Right atrium auricular region (tissue), 2 donors: ENCODE data around the gene ARSJ. TPM values are rescaled to one million over a fixed set of nuclear protein-coding genes. Genes with fewer than 3 reads are reported as not detected.
"Not testable (repeated sequence)": the region's sequence is repeated elsewhere in the genome, so short reads cannot be mapped to it uniquely, and the experiment has no call there.

ENCODE experiments used
- DNase-seq: peaks from one replicate; pipeline ENCODE4 v3.0.0-alpha.2; 2019; ENCODE audit warnings: low spot score
- H3K27ac ChIP-seq, 2 donors: fragments of 200-600 bp; sonication (generic); 1 replicate in 1 of 2; 2 replicates in 1 of 2; pipeline ENCODE4 v1.5.1; 2016 to 2019
- H3K27me3 ChIP-seq, 2 donors: fragments of 200-600 bp; sonication (generic); one replicate each; pipeline versions ENCODE4 v1.5.1 to v1.6.0; 2017 to 2019
- H3K36me3 ChIP-seq: fragments of 200-600 bp; sonication (generic); one replicate; pipeline ENCODE4 v1.5.1; 2016
- H3K4me1 ChIP-seq, 2 donors: fragments of 200-600 bp; sonication (generic); one replicate each; pipeline versions ENCODE4 v1.5.1 to v1.6.0; 2017 to 2019
- H3K4me3 ChIP-seq, 2 donors: fragments of 200-600 bp; sonication (generic); 1 replicate in 1 of 2; 2 replicates in 1 of 2; pipeline ENCODE4 v1.5.1; 2017 to 2019; ENCODE audit warnings: mild to moderate bottlenecking in 1 of 2, moderate library complexity in 1 of 2
- H3K9me3 ChIP-seq, 2 donors: fragments of 200-600 bp; sonication (generic); one replicate each; pipeline ENCODE4 v1.5.1; 2019
- CTCF ChIP-seq, 2 donors: fragments of 200-600 bp; sonication (generic); IDR thresholded peaks; one replicate each; pipeline ENCODE4 v1.5.1; 2019; ENCODE audit warnings: antibody characterized with exemption in 2 of 2
- total RNA-seq, 2 donors: library from RNA; depleted of rRNA; stranded (reverse); fragments of >200 nt; gene quantifications; one replicate each; pipeline ENCODE4 v1.1.0, GENCODE V29; 2016

The ARSJ gene
- total RNA-seq, 2 donors from 2014 or later: 3.8 to 5.6 TPM

GRCh38 chr4:114012749-114013148, 33.3 kb upstream of the ARSJ start:
- no peak for TF ChIP-seq CTCF (IDR thresholded peaks at IDR 0.05)
- DNase-seq: no peak

GRCh38 chr4:114005569-114006442, 26.4 kb upstream of the ARSJ start:
- H3K4me3 ChIP-seq: no peak overlapping the region
- no peaks in the 10 kb centered on the region for H3K9me3 ChIP-seq
- no peak for TF ChIP-seq CTCF (IDR thresholded peaks at IDR 0.05)
- H3K27ac ChIP-seq: no peak overlapping the region
- H3K4me1 ChIP-seq: no peaks in the 10 kb centered on the region
- no peaks in the 10 kb centered on the region for H3K27me3 ChIP-seq
- no peak for DNase-seq
- no peaks in the 10 kb centered on the region for H3K36me3 ChIP-seq

More at GRCh38 chr4:114012749-114013148, 33.3 kb upstream of the ARSJ start:
- Histone ChIP-seq H3K9me3 (no peaks in the 10 kb centered on the region), H3K27me3 (no peaks in the 10 kb centered on the region), H3K4me3 (no peak overlapping the region), H3K4me1 (no peaks in the 10 kb centered on the region), H3K27ac (no peak overlapping the region), H3K36me3 (no peaks in the 10 kb centered on the region)

- H3K4me1 ChIP-seq, H3K36me3 ChIP-seq, DNase-seq, H3K27ac ChIP-seq, H3K9me3 ChIP-seq, H3K27me3 ChIP-seq, H3K4me3 ChIP-seq: not testable (repeated sequence)
Measured at GRCh38 chr4:114004483-114005226, 25.2 kb upstream of the ARSJ start.

- no peaks in the 10 kb centered on the region for H3K4me1 ChIP-seq
- no peaks in the 10 kb centered on the region for H3K9me3 ChIP-seq
- H3K27me3 ChIP-seq: no peaks in the 10 kb centered on the region
- no peak for TF ChIP-seq CTCF (IDR thresholded peaks at IDR 0.05)
- H3K27ac ChIP-seq: no peak overlapping the region
- DNase-seq: no peak
- no peak overlapping the region for H3K4me3 ChIP-seq
- no peaks in the 10 kb centered on the region for H3K36me3 ChIP-seq
Measured at GRCh38 chr4:113998531-113998930, 19.1 kb upstream of the ARSJ start.

- H3K9me3 ChIP-seq: no peaks in the 10 kb centered on the region
- DNase-seq: no peak
Measured at GRCh38 chr4:113998079-113998478, 18.6 kb upstream of the ARSJ start.

More at GRCh38 chr4:113998079-113998478, 18.6 kb upstream of the ARSJ start:
- TF ChIP-seq CTCF (IDR thresholded peaks at IDR 0.05): no peak
- H3K27me3 ChIP-seq: no peaks in the 10 kb centered on the region
- no peak overlapping the region for H3K4me3 ChIP-seq
- no peaks in the 10 kb centered on the region for H3K36me3 ChIP-seq
- no peak overlapping the region for H3K27ac ChIP-seq
- no peaks in the 10 kb centered on the region for H3K4me1 ChIP-seq
